Caki2 (cell line): ENCODE results near the gene LCN10. TPM values are rescaled to one million over a fixed set of nuclear protein-coding genes. Genes with fewer than 3 reads are reported as not detected.
A peak's percentile ranks its signal among the peaks of the same experiment; 100 is the strongest.
"Not testable (repeated sequence)": the region's sequence is repeated elsewhere in the genome, so short reads cannot be mapped to it uniquely, and the experiment has no call there.

Experiments used
- DNase-seq: peaks from one replicate; pipeline ENCODE4 v3.0.0-alpha.2; 2015; ENCODE audit warnings: low read depth
- in situ Hi-C: cut with HindIII; loops from 2 replicates; pipeline ENCODE4 v1.10.0; 2016; ENCODE audit warnings: low sequenced_read_pairs, low pct_unique_long_range_greater_than_20kb, mixed read lengths
- total RNA-seq: library from RNA; depleted of rRNA; stranded (reverse); fragments of >200 nt; shearing (Covaris generic); gene quantifications from 2 replicates; pipeline ENCODE4 v1.2.3, GENCODE V29; 2014; ENCODE audit warnings: low replicate concordance; rRNA removed

LCN10 gene
- total RNA-seq: not detected in 2 replicates

GRCh38 chr9:136742591-136743391 is at the start of gene LCN10:
Gene LCN10 (minus strand): TSS chr9:136742940. CDS start chr9:136742903, 37 bp downstream.
- in situ Hi-C loops: no loop called here
- no peak for DNase-seq

- in situ Hi-C loops: no loop called here
- DNase-seq: peak; percentile 56
Observed at GRCh38 chr9:136791516-136792276, 49.0 kb upstream of the LCN10 start.

- in situ Hi-C loops: no loop called here
- peak; percentile 97 for DNase-seq
Observed at GRCh38 chr9:136790640-136791515, 48.1 kb upstream of the LCN10 start, which contains the start of gene TMEM141. Gene TMEM141 (plus strand): TSS chr9:136791344. CDS start chr9:136791371, 27 bp downstream.

GRCh38 chr9:136789523-136789937 is 46.8 kb upstream of the LCN10 start:
- DNase-seq: peak; percentile 56
- in situ Hi-C loops: no loop called here

GRCh38 chr9:136788644-136789522 is 46.1 kb upstream of the LCN10 start:
- in situ Hi-C loops: not testable (repeated sequence)
- DNase-seq: peak; percentile 70

- peak; percentile 66 for DNase-seq
Observed at GRCh38 chr9:136787690-136788400, 45.1 kb upstream of the LCN10 start.

GRCh38 chr9:136786983-136787382 is 44.2 kb upstream of the LCN10 start:
- in situ Hi-C loops, DNase-seq: not testable (repeated sequence)

More at GRCh38 chr9:136787690-136788400, 45.1 kb upstream of the LCN10 start:
- in situ Hi-C loops: no loop called here

GRCh38 chr9:136786451-136786850 is 43.7 kb upstream of the LCN10 start:
- no peak for DNase-seq
- in situ Hi-C loops: no loop called here

- DNase-seq: peak; percentile 86
- in situ Hi-C loops: not testable (repeated sequence)
Observed at GRCh38 chr9:136785565-136786355, 43.0 kb upstream of the LCN10 start.

GRCh38 chr9:136784997-136785361 is 42.2 kb upstream of the LCN10 start:
- peak; percentile 84 for DNase-seq
- in situ Hi-C loops: no loop called here

- peak; percentile 32 for DNase-seq
- in situ Hi-C loops: no loop called here
Observed at GRCh38 chr9:136784249-136784996, 41.7 kb upstream of the LCN10 start.

GRCh38 chr9:136782452-136782851 is 39.7 kb upstream of the LCN10 start:
- in situ Hi-C loops: no loop called here
- DNase-seq: no peak

GRCh38 chr9:136779808-136780207 is 37.1 kb upstream of the LCN10 start:
- in situ Hi-C loops: no loop called here
- DNase-seq: no peak

GRCh38 chr9:136777359-136777758 is 34.6 kb upstream of the LCN10 start:
- no peak for DNase-seq
- in situ Hi-C loops: no loop called here

- DNase-seq: no peak
- in situ Hi-C loops: no loop called here
Observed at GRCh38 chr9:136776947-136777346, 34.2 kb upstream of the LCN10 start.
